GM19372 (cell line): ENCODE data around the gene RNF39.
"Not testable (repeated sequence)": the region's sequence is repeated elsewhere in the genome, so short reads cannot be mapped to it uniquely, and the experiment has no call there.

Source experiments
- ATAC-seq: cut with Tn5 transposase; IDR thresholded peaks from one replicate; pipeline ENCODE4 v1.9.1; 2021; ENCODE audit warnings: mild to moderate bottlenecking, low read depth, moderate library complexity; ENCODE audit not compliant: unreplicated experiment

The RNF39 gene

GRCh38 chr6:30075094-30075789 lies at the start of gene RNF39:
RNF39 (minus strand) TSS chr6:30075769; CDS start chr6:30075585, 184 bp downstream.
- no peak for ATAC-seq

GRCh38 chr6:30122515-30122914 lies 46.9 kb upstream of the RNF39 start:
- no peak for ATAC-seq

- ATAC-seq = no peak
Measured at GRCh38 chr6:30121446-30122366, 46.1 kb upstream of the RNF39 start.

- ATAC-seq = not testable (repeated sequence)
Measured at GRCh38 chr6:30118691-30119090, 43.1 kb upstream of the RNF39 start.

GRCh38 chr6:30116724-30117123 lies 41.2 kb upstream of the RNF39 start:
- no peak for ATAC-seq

- ATAC-seq = no peak
Measured at GRCh38 chr6:30113841-30114240, 38.3 kb upstream of the RNF39 start.

- no peak for ATAC-seq
Measured at GRCh38 chr6:30113003-30113759, 37.6 kb upstream of the RNF39 start, which contains the start of gene TRIM31. TRIM31 (minus strand) TSS chr6:30113090; CDS start chr6:30112805, 285 bp downstream.

- no peak for ATAC-seq
Measured at GRCh38 chr6:30112402-30112994, 36.9 kb upstream of the RNF39 start.

- no peak for ATAC-seq
Measured at GRCh38 chr6:30111266-30111856, 35.8 kb upstream of the RNF39 start.

- ATAC-seq = no peak
Measured at GRCh38 chr6:30104661-30105060, 29.1 kb upstream of the RNF39 start.

- no peak for ATAC-seq
Measured at GRCh38 chr6:30103872-30104179, 28.3 kb upstream of the RNF39 start.

- ATAC-seq = no peak
Measured at GRCh38 chr6:30102970-30103871, 27.7 kb upstream of the RNF39 start.

- ATAC-seq = no peak
Measured at GRCh38 chr6:30102414-30102969, 26.9 kb upstream of the RNF39 start.

- peak; percentile 51 for ATAC-seq
Measured at GRCh38 chr6:30101444-30102413, 26.2 kb upstream of the RNF39 start.

GRCh38 chr6:30100585-30101443 lies 25.2 kb upstream of the RNF39 start:
- ATAC-seq = no peak

- no peak for ATAC-seq
Measured at GRCh38 chr6:30100154-30100553, 24.6 kb upstream of the RNF39 start.
